OCI-LY1 (cell line): ENCODE data around the gene GPR158.

Experiments
- H2AFZ ChIP-seq: fragments of 200-600 bp; sonication (generic), shearing (Covaris generic); 2 replicates; pipeline ENCODE4 v1.6.0; 2014; ENCODE audit warnings: antibody characterized with exemption, mild to moderate bottlenecking, low read length
- H3F3A ChIP-seq: fragments of 200-600 bp; sonication (generic), shearing (Covaris generic); 2 replicates; pipeline ENCODE4 v1.6.0; 2014; ENCODE audit warnings: mild to moderate bottlenecking, antibody characterized with exemption, low read length, moderate library complexity; ENCODE audit not compliant: insufficient read depth
- H3K27ac ChIP-seq: fragments of 200-600 bp; sonication (generic); 2 replicates; pipeline ENCODE4 v1.5.1; 2014; ENCODE audit warnings: low read length, mixed run types, mild to moderate bottlenecking, low read depth; ENCODE audit not compliant: poor library complexity, severe bottlenecking
- H3K27me3 ChIP-seq: fragments of 200-600 bp; sonication (generic); 2 replicates; pipeline ENCODE4 v1.6.0; 2014; ENCODE audit warnings: antibody characterized with exemption, mild to moderate bottlenecking, low read length, moderate library complexity; ENCODE audit not compliant: insufficient read depth
- H3K36me3 ChIP-seq: fragments of 200-600 bp; sonication (generic); 2 replicates; pipeline ENCODE4 v1.6.1; 2014; ENCODE audit warnings: mild to moderate bottlenecking, antibody characterized with exemption, low read length, moderate library complexity, mixed read lengths; ENCODE audit not compliant: insufficient read depth
- H3K4me1 ChIP-seq: fragments of 200-600 bp; sonication (generic); 2 replicates; pipeline ENCODE4 v1.5.1; 2014; ENCODE audit warnings: mild to moderate bottlenecking, low read length, moderate library complexity; ENCODE audit not compliant: insufficient read depth, severe bottlenecking
- H3K4me2 ChIP-seq: fragments of 200-600 bp; sonication (generic), shearing (Covaris generic); 2 replicates; pipeline ENCODE4 v1.6.1; 2014; ENCODE audit warnings: low read length
- H3K4me3 ChIP-seq: fragments of 200-600 bp; sonication (generic); 2 replicates; pipeline ENCODE4 v1.5.1; 2014; ENCODE audit warnings: low read length, low read depth, mild to moderate bottlenecking, mixed read lengths; ENCODE audit not compliant: poor library complexity, severe bottlenecking
- H3K79me2 ChIP-seq: fragments of 200-600 bp; shearing (Covaris generic); 2 replicates; pipeline ENCODE4 v1.6.1; 2016; ENCODE audit warnings: mixed run types, low read length, mixed read lengths; ENCODE audit not compliant: insufficient read depth
- H3K9ac ChIP-seq: fragments of 200-600 bp; sonication (generic), shearing (Covaris generic); 2 replicates; pipeline ENCODE4 v1.6.1; 2014; ENCODE audit warnings: mild to moderate bottlenecking, low read length, mixed read lengths
- H3K9me2 ChIP-seq: fragments of 200-600 bp; sonication (generic), shearing (Covaris generic); 2 replicates; pipeline ENCODE4 v1.6.1; 2014; ENCODE audit warnings: low read depth, mild to moderate bottlenecking, low read length, mixed read lengths
- H3K9me3 ChIP-seq: fragments of 200-600 bp; shearing (Covaris generic); 2 replicates; pipeline ENCODE4 v1.6.1; 2014; ENCODE audit warnings: low read length, mixed read lengths
- H4K20me1 ChIP-seq: fragments of 200-600 bp; sonication (generic), shearing (Covaris generic); 2 replicates; pipeline ENCODE4 v1.6.0; 2016; ENCODE audit warnings: mild to moderate bottlenecking, low read length; ENCODE audit not compliant: insufficient read depth
- CTCF ChIP-seq: fragments of 200-600 bp; sonication (generic), shearing (Covaris generic); IDR thresholded peaks from 2 replicates; pipeline ENCODE4 v1.5.1; 2017; ENCODE audit warnings: mild to moderate bottlenecking, antibody characterized with exemption, low read length, moderate library complexity, mixed read lengths
- EZH2 ChIP-seq: fragments of 200-600 bp; sonication (generic), shearing (Covaris generic); IDR thresholded peaks from 2 replicates; pipeline ENCODE4 v1.8.0; 2017; ENCODE audit warnings: borderline replicate concordance, mixed run types, mild to moderate bottlenecking, antibody characterized with exemption, low read length, moderate library complexity, mixed read lengths

Gene GPR158

DNA sequence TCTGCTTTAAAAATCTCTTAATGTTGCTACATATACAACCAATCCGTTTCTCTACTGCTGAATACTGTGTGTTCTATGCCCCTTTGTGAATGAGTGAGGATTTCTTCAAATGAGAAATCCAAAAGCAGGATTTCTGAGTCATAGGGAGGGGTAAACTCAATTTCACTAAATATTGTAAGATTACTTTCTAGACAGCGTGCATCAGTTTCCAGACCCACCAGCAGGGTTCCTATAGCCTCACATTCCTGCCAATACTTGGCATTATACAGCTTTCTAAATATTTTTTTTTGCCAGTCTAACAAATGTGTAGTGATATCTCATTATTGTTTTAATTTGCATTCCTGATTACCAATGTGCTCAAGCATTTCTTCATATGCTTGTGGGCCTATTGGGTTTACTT, 35.5 kb downstream of the GPR158 start:
- H3K36me3 ChIP-seq: no peaks in the 10 kb centered on the region
- H3K9me2 ChIP-seq: no peaks in the 10 kb centered on the region
- H3K27ac ChIP-seq: no peak overlapping the region
- no peak overlapping the region for H3K4me2 ChIP-seq
- H3K9ac ChIP-seq: no peak overlapping the region
- TF ChIP-seq EZH2 (no peak), CTCF (no peak)
- no peak overlapping the region for H2AFZ ChIP-seq
- H3F3A ChIP-seq: no peaks in the 10 kb centered on the region
- no peaks in the 10 kb centered on the region for H4K20me1 ChIP-seq
- H3K27me3 ChIP-seq: no peaks in the 10 kb centered on the region
- no peak overlapping the region for H3K4me3 ChIP-seq
- H3K4me1 ChIP-seq: no peaks in the 10 kb centered on the region
- no peaks in the 10 kb centered on the region for H3K9me3 ChIP-seq
- no peaks in the 10 kb centered on the region for H3K79me2 ChIP-seq

GRCh38 chr10:25220156-25220555, 45.4 kb downstream of the GPR158 start:
- H2AFZ ChIP-seq: no peak overlapping the region
- H3K27me3 ChIP-seq: no peaks in the 10 kb centered on the region
- no peak overlapping the region for H3K27ac ChIP-seq
- H3K9me3 ChIP-seq: no peaks in the 10 kb centered on the region
- no peak overlapping the region for H3K9ac ChIP-seq
- H4K20me1 ChIP-seq: no peaks in the 10 kb centered on the region
- no peaks in the 10 kb centered on the region for H3F3A ChIP-seq
- no peaks in the 10 kb centered on the region for H3K4me1 ChIP-seq
- no peaks in the 10 kb centered on the region for H3K9me2 ChIP-seq
- no peaks in the 10 kb centered on the region for H3K79me2 ChIP-seq
- TF ChIP-seq CTCF (no peak), EZH2 (no peak)
- no peaks in the 10 kb centered on the region for H3K36me3 ChIP-seq
- H3K4me3 ChIP-seq: no peak overlapping the region
- no peak overlapping the region for H3K4me2 ChIP-seq

DNA sequence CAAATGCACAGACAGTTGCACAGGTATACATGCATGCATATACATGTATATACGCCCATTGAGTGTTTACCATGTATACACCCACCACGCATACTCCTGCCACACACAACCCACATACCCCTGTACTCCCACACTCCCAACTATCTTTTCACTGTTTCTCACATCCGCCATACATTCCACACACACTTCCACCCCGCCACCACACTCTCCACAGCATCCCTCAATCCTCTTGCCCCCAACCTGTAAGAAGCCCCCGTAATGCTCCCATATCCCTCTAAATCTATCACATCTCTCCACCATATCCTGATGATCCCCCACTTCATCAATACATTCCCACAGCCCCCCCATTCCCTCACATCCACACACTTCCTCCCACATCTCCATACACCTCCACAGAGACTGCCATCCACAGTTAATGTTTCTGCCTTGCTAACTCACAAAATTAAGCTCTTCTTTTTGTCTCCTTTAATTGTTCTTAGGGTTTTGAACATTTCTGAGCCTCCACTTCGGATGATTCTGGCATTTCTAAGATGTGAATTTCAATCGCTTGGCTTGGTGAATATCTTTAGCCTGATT, 47.4 kb downstream of the GPR158 start:
- Histone ChIP-seq H2AFZ (no peak overlapping the region), H3K79me2 (no peaks in the 10 kb centered on the region), H3K27ac (no peak overlapping the region), H3K27me3 (no peaks in the 10 kb centered on the region), H3F3A (no peaks in the 10 kb centered on the region), H3K4me1 (no peaks in the 10 kb centered on the region), H3K4me3 (no peak overlapping the region), H3K4me2 (no peak overlapping the region), H3K9ac (no peak overlapping the region), H3K36me3 (no peaks in the 10 kb centered on the region), H4K20me1 (no peaks in the 10 kb centered on the region), H3K9me2 (no peaks in the 10 kb centered on the region), H3K9me3 (no peaks in the 10 kb centered on the region)
- no peak for TF ChIP-seq CTCF
